ENCODE results near the gene RBMS3.
"Not testable (repeated sequence)": the region's sequence is repeated elsewhere in the genome, so short reads cannot be mapped to it uniquely, and the experiment has no call there.

The RBMS3 gene

DNA sequence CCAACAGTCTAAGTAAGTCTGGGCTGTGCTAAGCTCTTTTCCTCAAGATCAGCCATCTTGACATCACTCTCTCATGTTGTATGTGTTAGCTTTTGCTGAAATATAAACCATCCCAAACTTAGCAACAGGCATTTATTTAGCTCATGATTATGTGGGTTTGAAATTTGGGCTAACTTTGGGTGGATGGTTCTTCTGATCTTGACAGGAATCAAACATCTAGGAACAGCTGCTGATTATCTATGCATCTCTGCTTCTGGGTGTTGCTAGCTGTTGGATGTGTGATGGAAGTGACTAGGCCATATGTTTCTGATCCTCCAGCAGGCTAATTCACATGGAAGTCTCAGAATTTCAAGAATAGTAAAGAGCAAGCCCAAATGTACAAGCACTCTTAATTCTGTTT is 710.3 kb downstream of the RBMS3 start:
- no peak for DNase-seq

DNA sequence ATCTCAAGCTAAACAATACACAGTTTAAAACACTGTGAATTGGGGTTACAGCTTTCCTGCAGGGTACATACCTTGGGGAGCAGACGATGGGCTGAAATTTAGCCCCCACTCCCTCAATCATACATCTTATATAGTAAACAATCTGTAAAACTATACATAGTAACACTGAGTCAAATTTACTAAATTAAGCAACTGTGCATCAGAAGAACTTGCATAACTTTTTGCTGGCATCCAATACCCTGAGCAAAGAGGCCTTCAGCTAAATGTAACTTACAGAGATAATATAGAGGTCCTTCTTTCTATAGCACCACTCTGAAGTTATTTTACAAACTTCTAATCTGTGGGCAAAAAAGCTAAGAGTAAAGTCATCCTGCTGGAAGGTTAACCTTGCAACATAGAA is 721.9 kb downstream of the RBMS3 start:
- no peak for DNase-seq

DNA sequence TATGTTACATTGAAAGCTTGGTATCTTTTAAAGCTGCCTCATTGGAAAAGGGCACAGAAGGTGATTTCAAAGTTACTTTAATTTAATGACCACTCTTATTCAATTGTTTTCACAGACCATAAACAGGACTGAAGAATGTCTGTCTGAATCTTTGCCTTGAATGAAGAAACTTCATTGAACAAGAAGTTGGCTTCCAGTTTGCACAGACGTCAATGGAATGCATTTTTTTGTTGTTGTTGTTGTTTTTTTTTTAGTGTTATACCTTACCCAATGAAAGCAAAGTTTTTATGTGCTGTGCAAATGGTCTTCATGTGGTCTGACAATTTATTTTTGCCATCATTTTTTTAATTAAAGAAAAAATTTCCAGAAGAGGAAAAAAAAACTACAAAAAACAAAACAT is 722.9 kb downstream of the RBMS3 start:
- DNase-seq = no peak

DNA sequence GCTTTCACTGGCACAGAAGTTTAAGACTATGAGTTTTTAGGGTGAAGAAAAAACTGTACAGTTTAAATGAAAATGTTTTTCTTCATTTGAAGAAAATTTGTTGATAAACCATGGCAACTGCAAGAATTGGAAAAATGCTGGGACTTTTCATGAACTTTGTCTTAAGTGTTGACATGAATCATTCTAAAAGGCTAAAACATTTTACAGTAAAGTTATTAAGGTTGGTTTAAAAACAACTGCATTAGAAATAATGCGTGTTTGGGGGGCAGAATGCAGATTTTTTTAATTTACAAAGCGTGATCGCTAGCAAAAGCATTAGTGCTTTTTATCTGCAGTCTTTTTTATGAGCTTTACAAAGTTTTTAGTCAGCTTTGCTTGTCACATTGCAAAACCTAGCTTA is 723.6 kb downstream of the RBMS3 start:
- DNase-seq = no peak

DNA sequence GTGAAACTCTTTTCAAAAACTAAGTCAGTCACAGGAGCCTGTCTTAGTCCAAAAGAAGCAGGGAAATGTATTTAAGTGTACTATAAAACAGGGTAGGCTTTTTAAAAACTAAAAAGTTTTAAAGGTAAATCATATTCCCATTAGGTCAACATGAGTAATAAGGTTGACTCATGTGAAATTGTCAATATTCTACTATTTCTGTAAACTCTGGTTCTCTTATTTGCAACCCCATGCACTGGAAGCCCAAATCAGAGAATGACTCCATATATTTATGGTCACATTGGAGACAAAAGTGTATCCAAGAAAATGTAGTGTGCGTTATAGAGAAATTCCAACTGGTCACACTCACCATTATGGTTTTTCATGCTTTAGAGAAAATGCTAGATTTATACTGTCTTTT is 725.2 kb downstream of the RBMS3 start:
- DNase-seq = no peak

DNA sequence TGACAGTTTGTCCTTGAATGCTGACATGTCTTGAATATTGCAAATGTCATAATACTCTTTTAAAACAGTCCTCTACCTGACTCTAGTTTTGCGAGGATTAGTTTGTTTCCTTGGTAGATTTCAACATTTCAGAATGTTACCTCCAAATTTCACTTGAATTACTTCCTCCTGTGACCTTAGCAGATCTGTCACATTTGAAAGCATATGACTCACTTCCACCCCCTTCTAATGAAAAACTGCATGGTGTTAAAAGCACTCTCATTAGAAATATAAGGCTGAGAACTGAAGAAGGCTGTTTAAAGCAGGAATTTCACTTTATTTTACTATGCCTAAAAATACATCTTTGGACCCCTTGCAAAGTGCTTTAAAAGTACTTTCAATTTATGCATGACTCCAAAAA is 726.8 kb downstream of the RBMS3 start:
- DNase-seq = no peak

DNA sequence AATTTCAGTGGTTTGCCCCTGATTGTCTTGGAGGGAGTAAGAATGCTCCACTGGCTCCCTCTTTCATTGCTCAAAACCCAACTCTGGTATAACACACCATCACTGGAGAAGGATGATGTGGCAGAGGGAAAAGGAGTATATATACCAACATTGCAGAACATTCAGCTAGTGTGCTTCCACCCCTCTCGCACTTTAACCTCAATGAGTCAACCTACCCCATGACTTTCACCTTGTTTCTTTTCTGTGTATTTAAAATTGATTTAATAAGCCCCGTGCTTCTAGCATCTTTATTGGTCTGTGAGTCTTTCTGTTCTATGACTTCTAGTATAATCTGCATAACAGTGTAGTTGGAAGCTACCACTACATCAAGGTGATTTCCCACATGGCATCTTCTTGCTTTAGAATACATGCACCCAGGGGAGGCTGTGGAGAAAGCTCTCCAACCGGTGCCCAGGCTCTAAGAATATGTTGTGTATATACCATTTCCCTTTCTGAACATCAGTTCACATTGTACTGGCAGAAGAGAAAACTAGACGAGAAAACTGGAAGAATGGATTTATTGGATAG is 730.4 kb downstream of the RBMS3 start:
- no peak for DNase-seq

DNA sequence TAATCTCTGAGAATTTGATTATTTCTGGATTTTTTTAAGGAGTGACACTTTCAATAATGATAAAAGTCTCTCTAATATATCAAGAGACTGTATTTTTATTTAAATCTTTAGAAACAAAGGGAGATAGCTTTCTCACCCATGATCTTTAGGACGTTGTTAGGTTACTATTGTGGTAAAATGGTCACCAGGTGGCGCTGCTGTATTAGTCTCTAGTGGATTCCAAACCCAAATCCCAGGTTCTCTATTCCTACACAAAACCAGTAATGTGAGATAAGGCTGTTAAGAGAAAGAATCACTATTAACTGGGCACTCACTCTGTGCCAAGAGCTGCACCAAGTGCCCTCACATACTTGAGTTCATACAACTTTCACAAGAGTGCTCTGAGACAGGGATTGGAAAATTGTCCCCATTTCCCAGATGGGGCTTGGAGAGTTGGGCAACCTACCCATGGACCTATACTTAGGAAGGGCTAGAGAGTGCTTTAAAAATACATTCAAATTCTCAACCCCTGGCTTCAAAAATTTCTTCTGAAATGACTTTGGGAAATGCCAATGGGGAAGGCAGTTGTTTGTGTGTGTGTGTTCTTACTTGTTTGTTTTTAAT is 732.2 kb downstream of the RBMS3 start:
- DNase-seq = no peak

DNA sequence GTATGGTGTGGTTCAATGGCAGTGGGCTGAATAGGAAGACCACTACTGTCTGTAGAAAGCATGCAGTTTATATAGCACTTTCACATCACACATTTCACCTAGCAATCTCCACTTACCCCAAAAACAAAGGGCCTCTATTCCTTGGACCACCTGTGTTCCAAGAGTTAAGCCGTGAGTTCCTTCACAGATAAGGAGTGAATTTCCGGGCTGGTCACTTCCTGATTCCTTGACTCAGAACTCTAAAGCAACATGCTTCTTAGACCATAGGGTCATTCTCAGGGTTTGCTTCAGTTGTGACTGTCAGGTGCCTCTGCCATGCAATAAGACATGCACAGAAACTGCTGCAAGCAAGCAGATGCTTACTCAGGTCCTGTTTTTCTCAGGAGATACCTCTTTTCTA is 737.0 kb downstream of the RBMS3 start:
- no peak for DNase-seq

DNA sequence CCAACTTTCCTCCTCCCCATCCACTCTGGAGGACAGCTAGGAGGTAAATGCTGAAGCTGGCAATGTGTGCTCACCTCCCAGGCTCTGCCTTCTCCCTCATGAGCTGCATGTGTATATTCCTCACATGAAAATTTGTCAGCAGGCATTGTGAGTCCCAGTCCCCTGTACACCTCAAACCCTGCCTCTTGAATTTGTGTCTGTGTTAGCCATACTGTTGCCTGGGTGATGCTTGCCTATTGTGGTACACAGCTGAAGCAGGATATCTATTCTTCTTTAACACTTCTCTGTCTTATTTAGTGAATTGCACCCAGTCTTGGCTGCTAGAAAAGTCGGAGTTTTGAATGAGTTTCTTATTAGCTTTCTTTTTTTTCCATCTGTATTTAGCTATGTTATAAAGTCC is 739.5 kb downstream of the RBMS3 start:
- DNase-seq = no peak

DNA sequence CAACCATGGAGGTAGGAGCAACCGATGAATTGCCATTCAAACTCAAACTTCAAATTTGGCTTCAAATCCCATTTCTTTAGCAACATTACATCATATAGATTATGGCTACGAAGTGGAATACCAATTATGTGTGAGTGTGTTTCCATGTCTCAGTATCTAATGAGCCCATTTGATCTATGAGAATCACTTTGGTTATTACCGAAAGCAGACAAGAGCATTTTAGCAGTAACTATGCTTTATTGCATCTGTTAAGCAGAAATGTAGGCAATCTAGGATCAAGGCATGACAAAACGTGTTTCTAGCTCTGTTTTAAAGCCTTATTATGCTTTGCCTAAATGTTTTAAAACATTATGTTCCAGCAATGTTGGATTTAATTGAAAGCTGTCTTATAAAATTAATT is 743.6 kb downstream of the RBMS3 start:
- DNase-seq = no peak

DNA sequence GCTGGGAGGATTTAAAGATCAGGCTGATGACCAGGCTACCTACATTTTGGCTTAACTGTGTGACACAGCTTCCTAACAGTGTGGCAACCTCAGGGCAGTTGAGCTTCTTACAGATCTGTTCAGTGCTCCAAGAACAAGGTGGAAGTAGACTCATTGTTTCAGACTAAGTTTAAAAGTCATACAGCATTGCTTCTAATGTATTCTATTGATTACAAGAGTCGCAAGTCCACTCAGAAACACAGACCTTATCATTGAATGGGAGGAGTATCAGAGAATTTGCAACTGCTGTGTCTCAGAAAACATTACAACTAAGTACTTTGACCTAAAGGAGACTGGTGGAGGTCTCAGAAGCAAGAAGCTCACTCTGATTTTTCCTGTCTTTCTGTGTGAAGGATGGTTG is 746.0 kb downstream of the RBMS3 start:
- no peak for DNase-seq

DNA sequence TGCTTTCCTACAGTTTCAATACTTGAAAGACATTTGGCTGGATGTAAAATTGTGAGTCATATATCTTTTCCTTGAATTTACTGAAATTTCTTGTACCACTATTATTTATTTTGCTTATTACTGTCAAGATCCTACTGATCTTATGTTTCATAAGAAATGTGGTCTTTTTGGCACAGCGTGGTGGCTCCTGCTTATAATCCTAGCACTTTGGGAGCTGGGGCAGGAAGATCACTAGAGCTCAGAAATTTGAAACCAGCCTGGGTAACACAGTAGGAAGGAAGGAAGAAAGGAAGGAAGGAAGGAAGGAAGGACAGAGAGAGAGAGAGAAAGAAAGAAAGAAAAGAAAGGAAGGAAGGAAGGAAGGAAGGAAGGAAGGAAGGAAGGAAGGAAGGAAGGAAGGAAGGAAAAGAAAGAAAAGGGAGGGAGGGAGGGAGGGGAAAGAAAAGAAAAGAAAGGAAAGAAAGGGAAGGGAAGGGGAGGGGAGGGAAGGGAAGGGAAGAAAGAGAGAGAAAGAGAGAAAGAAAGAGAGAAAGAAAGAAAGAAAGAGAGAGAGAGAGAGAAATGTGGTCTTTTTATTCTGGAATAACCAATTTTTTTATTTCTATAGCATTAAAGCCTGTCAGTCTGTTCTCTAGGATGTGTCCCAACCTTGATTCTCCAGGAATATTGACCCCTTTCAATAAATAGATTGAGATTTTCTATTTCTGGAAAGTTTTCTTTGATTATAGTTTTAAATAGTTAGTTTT is 753.5 kb downstream of the RBMS3 start:
- no peak for DNase-seq

DNA sequence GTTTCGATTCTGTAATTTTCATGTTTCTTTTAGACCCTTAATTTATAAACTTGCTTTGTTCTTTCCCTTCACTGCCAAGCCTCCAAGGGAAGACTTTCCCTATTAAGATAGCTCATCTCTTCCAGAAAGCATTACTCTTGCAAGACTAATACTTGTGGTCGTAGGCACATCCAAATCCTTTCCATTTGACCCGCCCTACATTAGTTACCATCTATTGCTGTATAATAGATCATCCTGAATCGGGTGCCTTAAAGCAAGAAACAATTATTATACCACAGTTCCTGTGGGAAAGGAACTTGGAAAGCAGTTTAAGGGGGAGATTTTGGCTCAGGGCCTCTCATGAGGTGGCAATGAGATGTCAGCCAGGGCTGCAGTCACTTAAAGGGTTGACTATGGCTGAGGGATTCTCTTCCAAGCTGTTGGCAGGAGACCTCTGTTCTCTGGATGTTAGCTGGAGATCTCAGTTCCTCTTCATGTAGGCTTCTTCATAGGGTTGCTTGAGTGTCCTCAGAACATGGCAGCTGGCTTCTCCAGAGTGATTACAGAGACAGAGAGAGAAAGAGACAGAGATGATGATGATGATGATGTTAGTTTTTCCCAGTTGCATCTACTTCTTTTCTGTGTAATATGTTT is 755.2 kb downstream of the RBMS3 start:
- no peak for DNase-seq

DNA sequence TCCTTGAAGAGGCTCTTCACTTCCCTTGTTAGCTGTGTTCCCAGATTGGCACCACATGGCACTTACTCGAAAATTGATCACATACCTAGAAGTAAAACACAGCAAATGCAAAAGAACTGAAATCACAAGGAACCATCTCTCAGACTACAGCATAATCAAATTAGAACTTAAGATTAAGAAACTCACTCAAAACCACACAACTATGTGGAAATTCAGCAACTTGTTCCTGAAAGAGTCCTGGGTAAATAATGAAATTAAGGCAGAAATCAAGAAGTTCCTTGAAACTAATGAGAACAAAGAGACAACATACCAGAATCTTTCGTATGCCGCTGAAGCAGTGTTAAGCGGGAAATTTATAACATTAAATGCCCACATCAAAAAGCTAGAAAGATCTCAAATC is 759.3 kb downstream of the RBMS3 start:
- no peak for DNase-seq

DNA sequence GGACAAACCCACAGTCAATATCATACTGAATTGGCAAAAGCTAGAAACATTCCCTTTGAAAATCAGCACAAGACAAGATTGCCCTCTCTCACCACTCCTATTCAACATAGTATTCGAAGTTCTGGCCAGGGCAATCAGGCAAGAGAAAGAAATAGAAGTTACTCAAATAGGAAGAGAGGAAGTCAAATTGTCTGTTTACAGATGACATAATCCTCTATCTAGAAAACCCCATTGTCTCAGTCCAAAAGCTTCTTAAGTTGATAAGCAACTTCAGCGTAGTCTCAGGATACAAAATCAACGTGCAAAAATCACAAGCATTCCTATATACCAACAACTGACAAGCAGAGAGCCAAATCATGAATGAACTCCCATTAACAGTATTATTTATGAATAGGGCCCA is 760.6 kb downstream of the RBMS3 start:
- not testable (repeated sequence) for DNase-seq

DNA sequence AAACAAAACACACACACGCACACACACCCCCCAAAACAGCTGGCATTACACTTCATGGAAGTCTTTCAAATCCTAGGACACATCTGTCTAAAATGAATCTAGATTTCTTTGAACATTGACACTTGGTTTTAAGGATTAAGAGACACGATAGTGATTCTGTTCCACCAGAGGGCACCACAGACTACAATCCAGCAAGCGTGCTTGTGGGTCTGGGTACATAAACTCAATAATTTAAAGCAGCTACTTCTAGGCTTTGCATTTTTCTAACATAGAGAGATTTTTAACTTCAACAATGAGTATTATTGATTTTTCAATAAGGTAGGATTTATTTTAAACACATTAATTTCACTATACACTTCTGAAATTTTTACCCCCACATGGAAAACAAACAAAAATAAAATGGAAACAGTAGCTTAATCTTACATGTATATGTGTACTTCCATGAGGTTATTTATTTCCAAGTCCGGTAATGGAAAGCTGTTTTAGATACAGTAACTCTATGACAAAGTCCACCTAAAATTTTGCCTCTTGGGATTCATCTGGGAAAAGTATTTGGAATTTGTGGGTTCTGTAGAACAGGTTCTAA is 761.5 kb downstream of the RBMS3 start:
- no peak for DNase-seq

DNA sequence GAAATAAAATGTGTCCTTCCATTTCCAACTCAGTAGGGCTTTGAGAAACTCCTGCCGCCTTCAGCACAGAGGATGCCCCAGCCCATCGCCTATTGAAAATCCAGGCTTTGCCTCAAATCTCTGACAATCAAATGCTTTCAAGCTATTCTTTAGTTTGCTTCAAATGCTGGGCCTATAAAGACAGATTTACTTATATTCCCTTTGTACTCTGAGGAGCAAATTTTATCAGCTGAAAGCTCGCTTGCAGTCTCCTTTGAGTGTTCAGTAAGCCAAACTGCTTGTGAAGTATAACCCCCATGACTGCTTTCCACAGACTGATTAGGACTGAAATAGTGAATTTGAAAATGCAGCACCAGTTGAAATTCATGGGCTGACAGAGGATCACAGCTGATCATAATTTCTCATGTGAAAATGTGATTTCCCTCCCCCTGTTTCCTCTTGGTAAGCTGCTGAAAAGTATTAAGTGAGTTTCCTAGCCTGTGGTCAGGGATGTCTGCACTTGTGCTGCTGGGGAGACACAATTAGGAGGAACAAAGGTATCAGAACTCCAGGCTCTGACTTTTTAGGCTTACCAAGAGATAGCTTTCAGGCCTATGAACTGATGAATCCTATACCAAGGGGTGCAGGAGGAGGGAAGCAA is 762.2 kb downstream of the RBMS3 start:
- no peak for DNase-seq

DNA sequence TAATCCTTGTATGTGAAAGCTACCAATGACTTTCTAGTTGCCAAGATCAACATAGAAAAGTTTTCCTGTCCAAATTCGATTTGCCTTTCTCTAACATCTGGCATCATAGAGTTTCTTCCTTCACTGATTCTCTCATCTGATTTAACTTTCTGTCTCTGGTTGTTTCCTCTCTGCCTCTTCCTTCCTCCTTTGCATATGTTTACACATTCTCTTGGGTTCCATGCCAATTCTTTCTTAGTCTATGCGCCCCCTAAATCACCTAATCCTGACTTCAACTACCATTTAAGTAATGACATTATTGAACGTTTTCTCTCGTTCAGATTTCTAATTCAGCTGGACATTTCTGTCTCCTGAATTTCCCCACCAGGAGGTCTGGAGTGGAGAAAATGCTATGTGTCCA is 763.6 kb downstream of the RBMS3 start:
- DNase-seq = no peak

DNA sequence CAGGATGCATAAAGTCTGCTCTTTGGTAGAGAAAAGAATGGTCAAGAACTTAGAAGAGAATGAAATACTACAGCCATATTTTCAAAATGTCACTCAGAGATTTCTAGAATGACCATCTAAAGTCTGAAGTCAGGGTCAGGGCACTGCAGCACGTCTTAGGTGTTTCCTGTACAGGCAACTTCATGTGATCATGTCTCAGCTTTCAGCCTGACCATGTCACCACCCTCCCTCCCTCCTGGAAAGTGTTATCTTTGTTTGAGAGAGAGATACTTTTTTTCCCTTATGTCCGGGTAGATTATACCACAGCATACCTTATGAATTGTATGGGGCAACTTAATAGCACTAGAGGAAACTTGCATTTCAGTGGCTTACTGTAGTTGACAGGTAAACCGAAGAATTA is 767.6 kb downstream of the RBMS3 start:
- no peak for DNase-seq

DNA sequence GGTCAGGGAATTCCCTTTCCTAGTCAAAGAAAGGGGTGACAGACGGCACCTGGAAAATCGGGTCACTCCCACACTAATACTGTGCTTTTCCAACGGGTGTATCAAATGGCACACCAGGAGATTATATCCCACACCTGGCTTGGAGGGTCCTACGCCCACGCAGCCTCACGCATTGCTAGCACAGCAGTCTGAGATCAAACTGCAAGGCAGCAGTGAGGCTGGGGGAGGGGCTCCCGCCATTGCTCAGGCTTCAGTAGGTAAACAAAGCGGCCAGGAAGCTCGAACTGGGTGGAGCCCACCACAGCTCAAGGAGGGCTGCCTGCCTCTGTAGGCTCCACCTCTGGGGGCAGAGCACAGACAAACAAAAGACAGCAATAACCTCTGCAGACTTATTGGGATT is 769.2 kb downstream of the RBMS3 start:
- DNase-seq = not testable (repeated sequence)

DNA sequence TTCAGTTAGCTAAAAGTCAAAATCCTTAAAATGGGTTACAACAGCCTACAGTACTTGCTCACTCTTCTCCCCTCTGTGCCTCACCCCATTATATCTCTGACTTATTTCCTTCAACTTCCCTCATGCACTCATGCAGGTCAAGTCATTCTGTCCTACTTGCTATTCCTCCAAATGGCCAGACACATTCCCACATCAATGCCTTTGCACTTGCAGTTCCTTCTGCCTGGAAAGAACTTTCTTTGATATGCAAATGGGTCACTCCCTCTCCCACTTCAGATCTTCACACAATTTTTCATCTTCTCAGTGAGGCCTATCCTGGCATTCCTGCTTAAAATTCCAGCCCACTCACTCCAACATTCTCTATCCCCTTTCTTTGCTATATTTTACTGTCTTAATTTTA is 778.4 kb downstream of the RBMS3 start:
- DNase-seq = no peak

Data from cerebellar nuclear complex (tissue), 1 donor.